Kidney (tissue), 14 donors: ENCODE results near the gene KRT7. TPM values are rescaled to one million over a fixed set of nuclear protein-coding genes. Genes with fewer than 3 reads are reported as not detected.

Experiments
- DNase-seq, 5 donors: peaks; one replicate each; pipeline ENCODE4 v3.0.0-alpha.2; 2013 to 2020
- FAIRE-seq: peaks from 2 replicates; lab custom pipeline; 2012; peaks lifted over from hg19 to GRCh38; lab: Jason Lieb, UNC
- H3K27ac ChIP-seq, 2 donors: one replicate each; pipeline ENCODE4 v1.7.0; 2013; ENCODE audit warnings: low read depth in 2 of 2, low read length in 2 of 2, inconsistent platforms in 1 of 2
- H3K27me3 ChIP-seq: one replicate; pipeline ENCODE4 v1.7.1; 2013; ENCODE audit warnings: low read length, inconsistent platforms; ENCODE audit not compliant: control insufficient read depth, insufficient read depth
- H3K36me3 ChIP-seq, 3 donors: one replicate each; pipeline versions ENCODE4 v1.7.0 to v1.7.1; 2013; ENCODE audit warnings: low read length in 3 of 3, control low read depth in 1 of 3, inconsistent platforms in 1 of 3; ENCODE audit not compliant: insufficient read depth in 3 of 3, control insufficient read depth in 2 of 3
- H3K4me1 ChIP-seq, 3 donors: one replicate each; pipeline versions ENCODE4 v1.7.0 to v1.7.1; 2013; ENCODE audit warnings: low read length in 3 of 3, inconsistent platforms in 1 of 3, low read depth in 1 of 3; ENCODE audit not compliant: control insufficient read depth in 2 of 3, insufficient read depth in 2 of 3
- H3K4me3 ChIP-seq, 3 donors: one replicate each; pipeline versions ENCODE4 v1.7.0 to v1.8.1; 2013; ENCODE audit warnings: low read length in 3 of 3, control low read depth in 1 of 3, inconsistent platforms in 1 of 3
- H3K9ac ChIP-seq, 3 donors: one replicate each; pipeline versions ENCODE4 v1.7.0 to v1.7.1; 2013; ENCODE audit warnings: low read length in 3 of 3, control low read depth in 1 of 3, inconsistent platforms in 1 of 3
- H3K9me3 ChIP-seq, 3 donors: one replicate each; pipeline versions ENCODE4 v1.7.0 to v1.7.1; 2013; ENCODE audit warnings: low read length in 3 of 3, control low read depth in 1 of 3, inconsistent platforms in 1 of 3; ENCODE audit not compliant: control insufficient read depth in 2 of 3, insufficient read depth in 1 of 3
- CTCF ChIP-seq: IDR thresholded peaks from 3 replicates; pipeline ENCODE4 v1.5.1; 2012; ENCODE audit warnings: mild to moderate bottlenecking, moderate library complexity, borderline replicate concordance; ENCODE audit not compliant: insufficient read depth; ENCODE audit errors: extremely low read depth
- intact Hi-C: fragments of 100-400 bp; cut with DNase I; formaldehyde crosslinking; loops from one replicate; pipeline ENCODE4 v1.11.1; 2022
- polyA plus RNA-seq: library from polyadenylated mRNA; stranded (reverse); fragments of 350-450 nt; fragmentation: Illumina TruSeq; extraction: RNeasy Lipid Tissue Mini Kit (QIAGEN cat#74804); gene quantifications from one replicate; pipeline ENCODE4 v1.2.3, GENCODE V29; 2014; ENCODE audit warnings: low read depth, low replicate concordance; ENCODE audit not compliant: insufficient read depth
- total RNA-seq: library from RNA; stranded (reverse); fragmentation: NEBNext Ultra II Directional; extraction: Animal tissue kit (Norgen Biotek cat#: 25700); gene quantifications from one replicate; pipeline ENCODE4 v1.2.1, GENCODE V29; 2021
- donor health status: control.
- donor health status: control.
- donor health status: control.
- donor health status: control.
- donor health status: control.
- donor health status: DM: yes; HTN: yes; CAD: no.
- donor health status: Normal renal cell carcinoma (clear cell type).

The KRT7 gene
- total and polyA plus RNA-seq, 2 donors from 2014 or later = 173 to 1,490 TPM

- no peaks in the 10 kb centered on the region for H3K9me3 ChIP-seq
- no peak overlapping the region for H3K4me3 ChIP-seq
- H3K36me3 ChIP-seq = no peaks in the 10 kb centered on the region
- peaks cover 0 to 13% (median 12%) of the 10 kb centered on the region in 3 donors for H3K4me1 ChIP-seq
- no peak overlapping the region for H3K27ac ChIP-seq
- H3K27me3 ChIP-seq = no peaks in the 10 kb centered on the region
- no peak for DNase-seq
- TF ChIP-seq CTCF = no peak
- no peak for FAIRE-seq
- intact Hi-C loops = no loop called here
- H3K9ac ChIP-seq = no peak overlapping the region
Measured at GRCh38 chr12:52221070-52221781, 11.8 kb upstream of the KRT7 start.

GRCh38 chr12:52221912-52222457 is 11.1 kb upstream of the KRT7 start:
- Histone ChIP-seq H3K27me3 (no peaks in the 10 kb centered on the region), H3K4me1 (peaks cover 0 to 7% (median 7%) of the 10 kb centered on the region in 3 donors), H3K4me3 (no peak overlapping the region), H3K27ac (no peak overlapping the region), H3K9me3 (no peaks in the 10 kb centered on the region), H3K9ac (no peak overlapping the region), H3K36me3 (no peaks in the 10 kb centered on the region)
- FAIRE-seq (no peak), DNase-seq (peak; percentile 64 to 77 (median 69))
- intact Hi-C loops = no loop called here
- peak; percentile 57 for TF ChIP-seq CTCF

GRCh38 chr12:52222692-52223091 is 10.4 kb upstream of the KRT7 start:
- intact Hi-C loops = no loop called here
- H3K4me3 ChIP-seq = no peak overlapping the region
- H3K27ac ChIP-seq = no peak overlapping the region
- H3K9ac ChIP-seq = no peak overlapping the region
- no peak for FAIRE-seq
- H3K9me3 ChIP-seq = no peaks in the 10 kb centered on the region
- no peaks in the 10 kb centered on the region for H3K36me3 ChIP-seq
- no peaks in the 10 kb centered on the region for H3K27me3 ChIP-seq
- peaks cover 0 to 2% (median 2%) of the 10 kb centered on the region in 3 donors for H3K4me1 ChIP-seq
- peak in 2 of 5 donors; percentile 6 to 7 for DNase-seq
- no peak for TF ChIP-seq CTCF
